Measurements from ENCODE around the gene CALR3.
A peak's percentile ranks its signal among the peaks of the same experiment; 100 is the strongest.
"Not testable (repeated sequence)": the region's sequence is repeated elsewhere in the genome, so short reads cannot be mapped to it uniquely, and the experiment has no call there.

The CALR3 gene
- total RNA-seq = 0 to 0.66 (median 0) reads per million in 17 experiments

GRCh38 chr19:16495982-16496612 is at the start of gene CALR3, which contains the start of gene C19orf44:
TSS of gene CALR3 (minus strand) at chr19:16496167. CDS start at chr19:16496129, 38 bp downstream.
TSS of gene C19orf44 (plus strand) at chr19:16496394. CDS start at chr19:16500793, 4,399 bp downstream.
- DNase-seq = peak; percentile 99

GRCh38 chr19:16544473-16545231 is 48.7 kb upstream of the CALR3 start:
- peak in 1 of 4 experiments; percentile 5 for DNase-seq

GRCh38 chr19:16543734-16544133 is 47.8 kb upstream of the CALR3 start:
- not testable (repeated sequence) for DNase-seq

- peak in 2 of 4 experiments; percentile 33 to 53 for DNase-seq
Observed at GRCh38 chr19:16542910-16543472, 47.0 kb upstream of the CALR3 start.

GRCh38 chr19:16542045-16542909 is 46.3 kb upstream of the CALR3 start, which contains the start of gene CHERP:
TSS of gene CHERP (minus strand) at chr19:16542437. CDS start at chr19:16542378, 59 bp downstream.
- peak; percentile 98 to 99 (median 98) for DNase-seq

- peak in 3 of 4 experiments; percentile 23 to 43 (median 26) for DNase-seq
Observed at GRCh38 chr19:16541526-16542044, 45.6 kb upstream of the CALR3 start.

GRCh38 chr19:16540948-16541347 is 45.0 kb upstream of the CALR3 start:
- DNase-seq = no peak

- DNase-seq = no peak
Observed at GRCh38 chr19:16537111-16537510, 41.1 kb upstream of the CALR3 start.

- no peak for DNase-seq
Observed at GRCh38 chr19:16536130-16536529, 40.2 kb upstream of the CALR3 start.

GRCh38 chr19:16535381-16535780 is 39.4 kb upstream of the CALR3 start:
- no peak for DNase-seq

- DNase-seq = no peak
Observed at GRCh38 chr19:16532440-16533234, 36.7 kb upstream of the CALR3 start.

GRCh38 chr19:16531380-16531669 is 35.4 kb upstream of the CALR3 start:
- no peak for DNase-seq

- DNase-seq = no peak
Observed at GRCh38 chr19:16530540-16531379, 34.8 kb upstream of the CALR3 start.

GRCh38 chr19:16529466-16530144 is 33.6 kb upstream of the CALR3 start:
- DNase-seq = no peak

GRCh38 chr19:16527971-16528521 is 32.1 kb upstream of the CALR3 start:
- peak; percentile 25 to 54 (median 34) for DNase-seq

- no peak for DNase-seq
Observed at GRCh38 chr19:16527334-16527935, 31.5 kb upstream of the CALR3 start.

- DNase-seq = no peak
Observed at GRCh38 chr19:16525751-16526481, 29.9 kb upstream of the CALR3 start.

GRCh38 chr19:16524991-16525734 is 29.2 kb upstream of the CALR3 start:
- no peak for DNase-seq
